HG02970 (cell line): ENCODE results near the gene IL1RAPL1.

Experiments
- ATAC-seq: cut with Tn5 transposase; IDR thresholded peaks from one replicate; pipeline ENCODE4 v1.9.1; 2021; ENCODE audit warnings: mild to moderate bottlenecking, moderate library complexity, moderate number of reproducible peaks; ENCODE audit not compliant: unreplicated experiment, low FRiP score

The IL1RAPL1 gene

GRCh38 chrX:29926659-29927058 lies 1339.4 kb downstream of the IL1RAPL1 start:
- ATAC-seq = no peak

- ATAC-seq = no peak
These were observed 1348.2 kb downstream of the IL1RAPL1 start for GRCh38 chrX:29935455-29935854.

- no peak for ATAC-seq
These were observed 1353.5 kb downstream of the IL1RAPL1 start for GRCh38 chrX:29940750-29941149.

DNA sequence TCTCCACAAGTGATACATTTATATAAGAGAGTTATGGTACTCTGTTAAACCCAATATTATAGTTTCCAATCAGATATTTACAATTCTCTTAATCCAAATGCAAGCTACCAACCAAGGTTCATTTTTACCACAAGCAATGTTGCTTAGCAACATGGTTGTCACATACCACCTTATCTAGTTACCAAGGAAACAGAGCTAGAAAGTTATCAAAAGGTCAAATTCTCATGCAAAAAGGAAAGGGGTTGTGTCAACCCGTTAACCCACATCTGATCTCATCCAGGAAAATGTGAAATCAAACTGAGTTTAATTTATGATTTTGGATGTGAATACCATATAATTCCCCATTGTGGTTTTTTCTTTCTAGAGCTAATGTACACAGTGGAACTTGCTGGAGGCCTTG lies 1354.0 kb downstream of the IL1RAPL1 start:
- ATAC-seq = no peak

GRCh38 chrX:29947225-29947624 lies 1360.0 kb downstream of the IL1RAPL1 start:
- no peak for ATAC-seq

- no peak for ATAC-seq
These were observed 1361.4 kb downstream of the IL1RAPL1 start for GRCh38 chrX:29948653-29949052.

DNA sequence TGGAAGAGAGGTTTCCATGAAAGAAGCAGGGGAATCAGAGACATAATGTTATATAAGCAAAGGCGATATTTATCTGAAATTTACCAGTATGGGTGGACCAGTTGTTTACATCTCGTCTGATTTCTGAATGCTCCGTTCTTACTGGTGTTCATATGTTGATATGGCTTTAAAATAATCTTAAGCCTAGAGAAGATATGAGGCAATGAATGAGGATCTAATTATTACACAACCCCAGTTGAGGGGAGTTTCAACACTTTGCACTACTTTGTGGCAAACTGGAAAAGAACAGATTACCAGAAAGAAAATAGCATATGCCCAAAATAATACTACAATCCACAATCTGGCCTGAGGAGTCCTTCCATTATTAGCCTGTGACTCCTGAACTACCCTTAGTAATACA lies 1364.8 kb downstream of the IL1RAPL1 start:
- ATAC-seq = no peak

GRCh38 chrX:29962061-29962460 lies 1374.8 kb downstream of the IL1RAPL1 start:
- ATAC-seq = no peak

GRCh38 chrX:29965634-29966033 lies 1378.4 kb downstream of the IL1RAPL1 start:
- no peak for ATAC-seq

- ATAC-seq = no peak
These were observed 1404.8 kb downstream of the IL1RAPL1 start for GRCh38 chrX:29992083-29992482.

GRCh38 chrX:30005813-30006212 lies 1418.6 kb downstream of the IL1RAPL1 start:
- no peak for ATAC-seq
